ENCODE measurements around the gene MMP14. TPM values are rescaled to one million over a fixed set of nuclear protein-coding genes. Genes with fewer than 3 reads are reported as not detected.

Gene MMP14
- total and polyA plus RNA-seq, 2 of the 13 experiments (the other 11 are each of a cell fraction or from before 2014, with no cell fraction given), result 5.2 to 9.8 TPM

DNA sequence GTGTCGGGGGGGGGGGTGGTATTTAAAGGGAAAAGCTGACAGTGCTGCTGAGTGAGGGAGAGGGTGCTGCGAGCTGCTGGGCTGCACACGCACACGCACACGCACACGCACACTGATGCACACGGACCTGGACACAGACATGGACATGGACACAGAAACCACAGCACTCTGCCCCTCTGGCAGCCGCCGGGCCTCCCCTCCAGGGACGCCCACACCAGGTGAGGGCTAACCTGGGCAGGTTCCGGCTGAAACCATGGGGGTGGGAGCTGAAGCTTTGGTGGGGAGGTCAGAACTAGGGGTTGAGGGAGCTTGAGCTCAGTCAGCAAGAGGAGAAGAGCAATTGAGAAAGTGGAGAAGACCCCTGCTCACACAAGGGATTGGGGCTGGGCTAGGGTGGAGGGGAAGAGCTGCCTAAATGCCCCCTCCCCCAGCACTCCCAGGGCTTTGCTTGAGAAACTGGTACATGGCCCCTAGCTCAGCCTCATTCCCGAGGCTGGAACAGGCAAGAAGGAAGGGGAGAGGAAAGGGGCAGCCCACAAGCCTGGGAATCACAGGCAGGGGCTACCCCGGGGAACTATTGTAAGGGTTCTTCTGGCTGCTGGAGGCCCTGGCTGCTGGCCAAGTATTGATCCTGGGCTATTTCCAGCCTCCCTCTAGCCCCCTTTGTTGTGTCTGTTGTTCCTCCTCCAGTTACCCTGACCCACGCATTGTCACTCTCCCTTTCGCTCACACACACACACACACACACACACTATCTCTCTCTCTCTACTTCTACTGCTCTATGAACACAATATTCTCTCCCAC lies 47.0 kb downstream of the MMP14 start, which contains the start of gene REM2 (continued):
- TF ChIP-seq, protein P1, sequence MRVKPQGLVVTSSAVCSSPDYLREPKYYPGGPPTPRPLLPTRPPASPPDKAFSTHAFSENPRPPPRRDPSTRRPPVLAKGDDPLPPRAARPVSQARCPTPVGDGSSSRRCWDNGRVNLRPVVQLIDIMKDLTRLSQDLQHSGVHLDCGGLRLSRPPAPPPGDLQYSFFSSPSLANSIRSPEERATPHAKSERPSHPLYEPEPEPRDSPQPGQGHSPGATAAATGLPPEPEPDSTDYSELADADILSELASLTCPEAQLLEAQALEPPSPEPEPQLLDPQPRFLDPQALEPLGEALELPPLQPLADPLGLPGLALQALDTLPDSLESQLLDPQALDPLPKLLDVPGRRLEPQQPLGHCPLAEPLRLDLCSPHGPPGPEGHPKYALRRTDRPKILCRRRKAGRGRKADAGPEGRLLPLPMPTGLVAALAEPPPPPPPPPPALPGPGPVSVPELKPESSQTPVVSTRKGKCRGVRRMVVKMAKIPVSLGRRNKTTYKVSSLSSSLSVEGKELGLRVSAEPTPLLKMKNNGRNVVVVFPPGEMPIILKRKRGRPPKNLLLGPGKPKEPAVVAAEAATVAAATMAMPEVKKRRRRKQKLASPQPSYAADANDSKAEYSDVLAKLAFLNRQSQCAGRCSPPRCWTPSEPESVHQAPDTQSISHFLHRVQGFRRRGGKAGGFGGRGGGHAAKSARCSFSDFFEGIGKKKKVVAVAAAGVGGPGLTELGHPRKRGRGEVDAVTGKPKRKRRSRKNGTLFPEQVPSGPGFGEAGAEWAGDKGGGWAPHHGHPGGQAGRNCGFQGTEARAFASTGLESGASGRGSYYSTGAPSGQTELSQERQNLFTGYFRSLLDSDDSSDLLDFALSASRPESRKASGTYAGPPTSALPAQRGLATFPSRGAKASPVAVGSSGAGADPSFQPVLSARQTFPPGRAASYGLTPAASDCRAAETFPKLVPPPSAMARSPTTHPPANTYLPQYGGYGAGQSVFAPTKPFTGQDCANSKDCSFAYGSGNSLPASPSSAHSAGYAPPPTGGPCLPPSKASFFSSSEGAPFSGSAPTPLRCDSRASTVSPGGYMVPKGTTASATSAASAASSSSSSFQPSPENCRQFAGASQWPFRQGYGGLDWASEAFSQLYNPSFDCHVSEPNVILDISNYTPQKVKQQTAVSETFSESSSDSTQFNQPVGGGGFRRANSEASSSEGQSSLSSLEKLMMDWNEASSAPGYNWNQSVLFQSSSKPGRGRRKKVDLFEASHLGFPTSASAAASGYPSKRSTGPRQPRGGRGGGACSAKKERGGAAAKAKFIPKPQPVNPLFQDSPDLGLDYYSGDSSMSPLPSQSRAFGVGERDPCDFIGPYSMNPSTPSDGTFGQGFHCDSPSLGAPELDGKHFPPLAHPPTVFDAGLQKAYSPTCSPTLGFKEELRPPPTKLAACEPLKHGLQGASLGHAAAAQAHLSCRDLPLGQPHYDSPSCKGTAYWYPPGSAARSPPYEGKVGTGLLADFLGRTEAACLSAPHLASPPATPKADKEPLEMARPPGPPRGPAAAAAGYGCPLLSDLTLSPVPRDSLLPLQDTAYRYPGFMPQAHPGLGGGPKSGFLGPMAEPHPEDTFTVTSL (CRISPR knock-in tag; IDR thresholded peaks at IDR 0.05; ENCODE audit: borderline replicate concordance), result 0 out of 2 replicates have a peak, but pooled peaks have one; percentile 37
- TF ChIP-seq TEAD3 (CRISPR knock-in tag; optimal IDR thresholded peaks at IDR 0.05; ENCODE audit: borderline replicate concordance) (peak; percentile 37), AHR (CRISPR knock-in tag; IDR thresholded peaks at IDR 0.05) (no peak), AGO2 (optimal IDR thresholded peaks at IDR 0.05; ENCODE audit: low read depth, low read length) (no peak), SPEN (CRISPR knock-in tag; IDR thresholded peaks at IDR 0.05; ENCODE audit: low read depth) (0 out of 2 replicates have a peak, but pooled peaks have one; percentile 22), ZBTB7B (CRISPR knock-in tag; IDR thresholded peaks at IDR 0.05) (0 out of 2 replicates have a peak, but pooled peaks have one; percentile 32), NFIB (CRISPR knock-in tag; IDR thresholded peaks at IDR 0.05; ENCODE audit: borderline replicate concordance) (peak; percentile 93), GATAD1 (CRISPR knock-in tag; IDR thresholded peaks at IDR 0.05) (no peak), MIXL1 (CRISPR knock-in tag; IDR thresholded peaks at IDR 0.05) (no peak)
- TF ChIP-seq, protein P2, sequence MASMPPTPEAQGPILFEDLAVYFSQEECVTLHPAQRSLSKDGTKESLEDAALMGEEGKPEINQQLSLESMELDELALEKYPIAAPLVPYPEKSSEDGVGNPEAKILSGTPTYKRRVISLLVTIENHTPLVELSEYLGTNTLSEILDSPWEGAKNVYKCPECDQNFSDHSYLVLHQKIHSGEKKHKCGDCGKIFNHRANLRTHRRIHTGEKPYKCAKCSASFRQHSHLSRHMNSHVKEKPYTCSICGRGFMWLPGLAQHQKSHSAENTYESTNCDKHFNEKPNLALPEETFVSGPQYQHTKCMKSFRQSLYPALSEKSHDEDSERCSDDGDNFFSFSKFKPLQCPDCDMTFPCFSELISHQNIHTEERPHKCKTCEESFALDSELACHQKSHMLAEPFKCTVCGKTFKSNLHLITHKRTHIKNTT (CRISPR knock-in tag; IDR thresholded peaks at IDR 0.05), result no peak
- TF ChIP-seq, protein P3, sequence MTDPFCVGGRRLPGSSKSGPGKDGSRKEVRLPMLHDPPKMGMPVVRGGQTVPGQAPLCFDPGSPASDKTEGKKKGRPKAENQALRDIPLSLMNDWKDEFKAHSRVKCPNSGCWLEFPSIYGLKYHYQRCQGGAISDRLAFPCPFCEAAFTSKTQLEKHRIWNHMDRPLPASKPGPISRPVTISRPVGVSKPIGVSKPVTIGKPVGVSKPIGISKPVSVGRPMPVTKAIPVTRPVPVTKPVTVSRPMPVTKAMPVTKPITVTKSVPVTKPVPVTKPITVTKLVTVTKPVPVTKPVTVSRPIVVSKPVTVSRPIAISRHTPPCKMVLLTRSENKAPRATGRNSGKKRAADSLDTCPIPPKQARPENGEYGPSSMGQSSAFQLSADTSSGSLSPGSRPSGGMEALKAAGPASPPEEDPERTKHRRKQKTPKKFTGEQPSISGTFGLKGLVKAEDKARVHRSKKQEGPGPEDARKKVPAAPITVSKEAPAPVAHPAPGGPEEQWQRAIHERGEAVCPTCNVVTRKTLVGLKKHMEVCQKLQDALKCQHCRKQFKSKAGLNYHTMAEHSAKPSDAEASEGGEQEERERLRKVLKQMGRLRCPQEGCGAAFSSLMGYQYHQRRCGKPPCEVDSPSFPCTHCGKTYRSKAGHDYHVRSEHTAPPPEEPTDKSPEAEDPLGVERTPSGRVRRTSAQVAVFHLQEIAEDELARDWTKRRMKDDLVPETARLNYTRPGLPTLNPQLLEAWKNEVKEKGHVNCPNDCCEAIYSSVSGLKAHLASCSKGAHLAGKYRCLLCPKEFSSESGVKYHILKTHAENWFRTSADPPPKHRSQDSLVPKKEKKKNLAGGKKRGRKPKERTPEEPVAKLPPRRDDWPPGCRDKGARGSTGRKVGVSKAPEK (CRISPR knock-in tag; IDR thresholded peaks at IDR 0.05; ENCODE audit: borderline replicate concordance), result peak; percentile 54; the same call in 1 of the 2 replicates
- TF ChIP-seq, protein P4, sequence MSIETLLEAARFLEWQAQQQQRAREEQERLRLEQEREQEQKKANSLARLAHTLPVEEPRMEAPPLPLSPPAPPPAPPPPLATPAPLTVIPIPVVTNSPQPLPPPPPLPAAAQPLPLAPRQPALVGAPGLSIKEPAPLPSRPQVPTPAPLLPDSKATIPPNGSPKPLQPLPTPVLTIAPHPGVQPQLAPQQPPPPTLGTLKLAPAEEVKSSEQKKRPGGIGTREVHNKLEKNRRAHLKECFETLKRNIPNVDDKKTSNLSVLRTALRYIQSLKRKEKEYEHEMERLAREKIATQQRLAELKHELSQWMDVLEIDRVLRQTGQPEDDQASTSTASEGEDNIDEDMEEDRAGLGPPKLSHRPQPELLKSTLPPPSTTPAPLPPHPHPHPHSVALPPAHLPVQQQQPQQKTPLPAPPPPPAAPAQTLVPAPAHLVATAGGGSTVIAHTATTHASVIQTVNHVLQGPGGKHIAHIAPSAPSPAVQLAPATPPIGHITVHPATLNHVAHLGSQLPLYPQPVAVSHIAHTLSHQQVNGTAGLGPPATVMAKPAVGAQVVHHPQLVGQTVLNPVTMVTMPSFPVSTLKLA (IDR thresholded peaks at IDR 0.05), result 0 out of 2 replicates have a peak, but pooled peaks have one; percentile 15
- TF ChIP-seq, protein P5, sequence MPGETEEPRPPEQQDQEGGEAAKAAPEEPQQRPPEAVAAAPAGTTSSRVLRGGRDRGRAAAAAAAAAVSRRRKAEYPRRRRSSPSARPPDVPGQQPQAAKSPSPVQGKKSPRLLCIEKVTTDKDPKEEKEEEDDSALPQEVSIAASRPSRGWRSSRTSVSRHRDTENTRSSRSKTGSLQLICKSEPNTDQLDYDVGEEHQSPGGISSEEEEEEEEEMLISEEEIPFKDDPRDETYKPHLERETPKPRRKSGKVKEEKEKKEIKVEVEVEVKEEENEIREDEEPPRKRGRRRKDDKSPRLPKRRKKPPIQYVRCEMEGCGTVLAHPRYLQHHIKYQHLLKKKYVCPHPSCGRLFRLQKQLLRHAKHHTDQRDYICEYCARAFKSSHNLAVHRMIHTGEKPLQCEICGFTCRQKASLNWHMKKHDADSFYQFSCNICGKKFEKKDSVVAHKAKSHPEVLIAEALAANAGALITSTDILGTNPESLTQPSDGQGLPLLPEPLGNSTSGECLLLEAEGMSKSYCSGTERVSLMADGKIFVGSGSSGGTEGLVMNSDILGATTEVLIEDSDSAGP (CRISPR knock-in tag; IDR thresholded peaks at IDR 0.05; ENCODE audit: borderline replicate concordance), result 0 out of 2 replicates have a peak, but pooled peaks have one; percentile 14
